HepG2 (cell line): ENCODE results near the gene HEXIM1.

Source experiments
- DPF2 ChIP-seq: sonication (generic); formaldehyde crosslinking; IDR thresholded peaks from 2 replicates; pipeline ENCODE4 v1.4.0; 2020; ENCODE audit warnings: mild to moderate bottlenecking, low read depth, missing genetic modification reagents, borderline replicate concordance
- HOMEZ ChIP-seq: IDR thresholded peaks from 2 replicates; pipeline ENCODE4 v1.6.1; 2016; ENCODE audit warnings: low read depth
- MTA1 ChIP-seq: sonication (generic); formaldehyde crosslinking; IDR thresholded peaks from 2 replicates; pipeline ENCODE4 v1.4.0; 2020; ENCODE audit warnings: missing genetic modification reagents, mild to moderate bottlenecking, borderline replicate concordance
- PATZ1 ChIP-seq: sonication (generic); formaldehyde crosslinking; IDR thresholded peaks from 2 replicates; pipeline ENCODE4 v1.4.0; 2020; ENCODE audit warnings: missing genetic modification reagents
- ZNF24 ChIP-seq: fragments of 450-650 bp; IDR thresholded peaks from 2 replicates; pipeline ENCODE4 v1.6.1; 2017; ENCODE audit warnings: antibody characterized with exemption, mild to moderate bottlenecking
- TF ChIP-seq, protein P1 (sequence below), 2 experiments: sonication (generic) in 1 of 2; formaldehyde crosslinking in 1 of 2; IDR thresholded peaks; 2 replicates each; pipeline versions ENCODE4 v1.6.1 to v1.9.0; 2014 to 2022; ENCODE audit warnings: antibody characterized with exemption in 1 of 2, borderline replicate concordance in 1 of 2, inconsistent platforms in 1 of 2, low read depth in 1 of 2, missing genetic modification reagents in 1 of 2
- TF ChIP-seq, protein P2 (sequence below): sonication (generic); formaldehyde crosslinking; IDR thresholded peaks from 2 replicates; pipeline ENCODE4 v1.4.0; 2020; ENCODE audit warnings: missing genetic modification reagents, mild to moderate bottlenecking, borderline replicate concordance

DNA sequence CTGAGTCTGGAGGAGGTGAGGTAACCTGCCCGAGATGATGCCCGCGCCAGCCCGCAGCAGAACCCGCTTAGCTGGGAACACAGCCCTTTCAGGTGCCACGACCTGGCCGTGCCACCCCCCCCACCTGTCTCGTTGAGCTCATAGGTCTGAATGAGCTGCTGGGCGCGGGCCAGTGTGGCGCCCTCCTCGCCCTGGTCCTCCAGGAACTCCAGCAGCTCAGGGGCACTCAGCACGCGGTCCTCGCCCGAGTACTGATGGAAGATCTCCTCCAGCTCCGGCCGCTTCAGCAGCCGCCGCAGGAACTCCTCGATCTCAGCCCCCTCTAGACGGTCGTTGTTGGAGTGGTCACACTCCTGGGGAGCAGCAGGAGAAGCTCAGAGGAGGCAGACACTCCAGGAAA, 29.6 kb upstream of the HEXIM1 start:
- TF ChIP-seq MTA1 (CRISPR knock-in tag), result no peak
- TF ChIP-seq ZNF24, result no peak
- TF ChIP-seq, protein P1, sequence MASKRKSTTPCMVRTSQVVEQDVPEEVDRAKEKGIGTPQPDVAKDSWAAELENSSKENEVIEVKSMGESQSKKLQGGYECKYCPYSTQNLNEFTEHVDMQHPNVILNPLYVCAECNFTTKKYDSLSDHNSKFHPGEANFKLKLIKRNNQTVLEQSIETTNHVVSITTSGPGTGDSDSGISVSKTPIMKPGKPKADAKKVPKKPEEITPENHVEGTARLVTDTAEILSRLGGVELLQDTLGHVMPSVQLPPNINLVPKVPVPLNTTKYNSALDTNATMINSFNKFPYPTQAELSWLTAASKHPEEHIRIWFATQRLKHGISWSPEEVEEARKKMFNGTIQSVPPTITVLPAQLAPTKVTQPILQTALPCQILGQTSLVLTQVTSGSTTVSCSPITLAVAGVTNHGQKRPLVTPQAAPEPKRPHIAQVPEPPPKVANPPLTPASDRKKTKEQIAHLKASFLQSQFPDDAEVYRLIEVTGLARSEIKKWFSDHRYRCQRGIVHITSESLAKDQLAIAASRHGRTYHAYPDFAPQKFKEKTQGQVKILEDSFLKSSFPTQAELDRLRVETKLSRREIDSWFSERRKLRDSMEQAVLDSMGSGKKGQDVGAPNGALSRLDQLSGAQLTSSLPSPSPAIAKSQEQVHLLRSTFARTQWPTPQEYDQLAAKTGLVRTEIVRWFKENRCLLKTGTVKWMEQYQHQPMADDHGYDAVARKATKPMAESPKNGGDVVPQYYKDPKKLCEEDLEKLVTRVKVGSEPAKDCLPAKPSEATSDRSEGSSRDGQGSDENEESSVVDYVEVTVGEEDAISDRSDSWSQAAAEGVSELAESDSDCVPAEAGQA (IDR thresholded peaks at IDR 0.05; ENCODE audit: low read depth), result no peak
- TF ChIP-seq, protein P1 (CRISPR knock-in tag; IDR thresholded peaks at IDR 0.05; ENCODE audit: borderline replicate concordance), result no peak
- TF ChIP-seq HOMEZ (CRISPR knock-in tag), result no peak
- TF ChIP-seq PATZ1, result no peak
- TF ChIP-seq, protein P2, sequence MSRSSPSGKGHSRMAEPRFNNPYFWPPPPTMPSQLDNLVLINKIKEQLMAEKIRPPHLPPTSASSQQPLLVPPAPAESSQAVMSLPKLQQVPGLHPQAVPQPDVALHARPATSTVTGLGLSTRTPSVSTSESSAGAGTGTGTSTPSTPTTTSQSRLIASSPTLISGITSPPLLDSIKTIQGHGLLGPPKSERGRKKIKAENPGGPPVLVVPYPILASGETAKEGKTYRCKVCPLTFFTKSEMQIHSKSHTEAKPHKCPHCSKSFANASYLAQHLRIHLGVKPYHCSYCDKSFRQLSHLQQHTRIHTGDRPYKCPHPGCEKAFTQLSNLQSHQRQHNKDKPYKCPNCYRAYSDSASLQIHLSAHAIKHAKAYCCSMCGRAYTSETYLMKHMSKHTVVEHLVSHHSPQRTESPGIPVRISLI (CRISPR knock-in tag), result no peak
- no peak for TF ChIP-seq DPF2
